ENCODE data around the gene ANXA6. TPM values are rescaled to one million over a fixed set of nuclear protein-coding genes. Genes with fewer than 3 reads are reported as not detected.

ANXA6 gene
- total RNA-seq, 1 donor from 2014 or later = 329 TPM

- DNase-seq (ENCODE audit: low read depth, low spot score) = no peak
These were observed 89.7 kb downstream of the ANXA6 start for GRCh38 chr5:151067632-151068432.

DNA sequence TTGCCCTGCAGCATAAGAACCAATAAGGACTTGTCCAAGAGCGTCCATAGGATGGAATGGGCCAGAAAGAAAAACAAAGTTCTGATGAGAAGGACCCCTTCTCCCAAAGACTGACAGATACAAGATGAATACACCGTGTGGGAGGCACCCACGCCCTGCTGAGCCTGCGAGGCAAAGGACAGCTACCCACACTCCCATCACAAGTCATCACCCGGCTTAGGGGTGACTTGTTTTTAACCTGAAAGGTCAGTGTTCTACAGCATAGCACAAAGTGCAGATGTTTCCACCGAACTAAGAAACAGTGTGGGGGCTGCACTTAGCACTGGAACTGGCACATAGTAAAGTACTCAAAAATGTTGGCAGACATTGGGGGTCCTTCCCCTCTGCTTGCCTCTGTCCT lies 90.7 kb downstream of the ANXA6 start:
- no peak for DNase-seq (ENCODE audit: low read depth, low spot score)

- no peak for DNase-seq (ENCODE audit: low read depth, low spot score)
These were observed 92.0 kb downstream of the ANXA6 start for GRCh38 chr5:151065609-151066008.

DNA sequence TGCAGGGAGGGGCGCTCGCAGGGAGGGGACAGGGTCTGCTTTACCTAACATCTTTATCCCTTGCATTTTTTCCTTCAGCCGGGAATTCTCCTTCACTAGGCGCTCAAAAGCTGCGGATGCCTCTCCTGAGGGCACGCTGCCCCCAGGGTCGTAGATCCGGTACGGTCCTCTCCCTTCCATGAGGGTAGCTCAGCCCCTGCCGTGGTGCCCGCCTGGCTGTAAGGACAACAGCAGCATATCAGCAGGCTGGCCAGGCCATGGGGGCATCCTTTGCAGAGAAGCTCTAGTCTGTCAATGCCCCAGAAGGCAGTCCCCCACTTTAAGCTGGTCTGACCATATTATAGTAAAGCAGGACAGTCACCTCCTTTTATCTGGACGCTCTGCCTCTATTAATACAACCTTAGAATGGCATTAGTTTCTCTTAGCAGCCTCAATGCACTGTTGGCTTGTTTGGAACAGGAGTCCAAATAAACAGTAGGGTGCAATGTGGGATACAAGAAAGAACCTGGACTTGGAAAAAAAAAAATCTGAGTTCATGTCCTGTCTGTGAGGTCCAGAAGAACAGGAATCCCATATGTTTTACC lies 92.6 kb downstream of the ANXA6 start:
- no peak for DNase-seq (ENCODE audit: low read depth, low spot score)

GRCh38 chr5:151063142-151063989 lies 94.2 kb downstream of the ANXA6 start:
- no peak for DNase-seq (ENCODE audit: low read depth, low spot score)

GRCh38 chr5:151062405-151063141 lies 95.0 kb downstream of the ANXA6 start:
- DNase-seq (ENCODE audit: low read depth, low spot score) = no peak

DNA sequence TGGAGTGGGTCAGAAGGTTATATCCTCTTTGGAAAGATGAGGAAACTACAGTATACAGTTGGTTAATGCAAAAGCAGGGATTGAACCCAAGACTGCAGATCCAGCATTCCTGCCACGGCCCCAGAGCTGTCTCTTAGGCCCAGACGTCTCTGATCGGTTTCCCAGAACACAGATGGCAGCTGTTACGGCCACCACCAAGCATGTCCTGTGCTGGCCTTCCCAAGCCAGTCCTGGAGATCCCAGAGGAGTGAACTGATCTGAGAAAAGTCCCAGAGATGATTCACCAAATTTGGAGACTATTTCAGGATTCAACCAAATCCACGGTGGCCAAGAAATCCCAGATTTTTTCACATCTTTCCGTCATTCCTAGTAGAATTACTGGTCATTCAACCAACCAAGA lies 96.8 kb downstream of the ANXA6 start:
- DNase-seq (ENCODE audit: low read depth, low spot score) = no peak

DNA sequence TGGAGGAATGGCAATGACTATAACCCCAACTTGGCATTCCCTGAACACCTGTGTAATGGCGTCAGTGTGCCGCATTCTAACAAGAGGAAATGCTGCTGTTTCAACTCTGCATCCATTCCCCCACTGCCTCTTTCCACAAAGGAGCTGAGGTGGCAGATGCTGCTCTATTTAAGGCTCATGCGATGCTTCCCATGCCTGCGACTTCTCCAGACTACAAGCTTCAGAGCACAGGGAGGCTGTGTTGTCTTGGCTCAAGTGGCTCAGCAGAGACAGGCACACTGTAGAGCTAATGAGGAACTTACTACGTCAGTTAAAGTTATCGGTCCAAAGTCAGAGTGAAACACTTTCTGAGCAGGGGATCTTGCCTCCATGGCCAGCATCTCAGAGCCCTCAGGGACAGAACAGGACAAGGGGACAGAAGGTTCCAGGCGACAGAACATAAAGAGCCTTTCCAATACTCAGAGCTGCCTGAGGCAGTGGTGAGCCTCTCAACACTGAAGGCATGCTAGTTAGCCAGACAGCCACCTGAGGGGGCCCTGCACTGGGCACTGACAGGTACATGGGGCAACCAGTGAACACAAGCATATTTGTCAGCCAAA lies 98.6 kb downstream of the ANXA6 start:
- DNase-seq (ENCODE audit: low read depth, low spot score) = no peak

GRCh38 chr5:151058301-151058700 lies 99.3 kb downstream of the ANXA6 start:
- no peak for DNase-seq (ENCODE audit: low read depth, low spot score)

- DNase-seq (ENCODE audit: low read depth, low spot score) = no peak
These were observed 100.9 kb downstream of the ANXA6 start for GRCh38 chr5:151056379-151057325.

- no peak for DNase-seq (ENCODE audit: low read depth, low spot score)
These were observed 102.2 kb downstream of the ANXA6 start for GRCh38 chr5:151055336-151055735.

DNA sequence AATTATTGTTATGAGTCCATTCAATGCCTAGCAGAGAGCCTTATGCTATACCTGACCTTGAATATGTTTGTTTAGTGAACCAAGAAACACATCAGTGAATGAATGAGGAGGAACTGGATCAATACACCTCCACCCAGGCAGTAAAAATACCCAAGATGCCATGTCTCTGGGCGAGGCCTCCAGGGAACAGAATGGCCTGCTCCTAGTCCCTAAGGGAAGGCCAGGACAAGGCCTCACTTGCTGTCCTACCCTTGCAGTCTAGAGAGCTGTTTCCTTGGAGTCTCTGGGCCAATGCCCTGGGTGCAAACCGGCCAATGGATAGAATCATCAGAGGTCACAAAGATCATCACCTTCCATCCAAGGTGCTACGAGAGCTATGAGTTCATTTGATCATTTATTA lies 102.9 kb downstream of the ANXA6 start:
- DNase-seq (ENCODE audit: low read depth, low spot score) = no peak

- DNase-seq (ENCODE audit: low read depth, low spot score) = no peak
These were observed 103.7 kb downstream of the ANXA6 start for GRCh38 chr5:151053796-151054462.

- no peak for DNase-seq (ENCODE audit: low read depth, low spot score)
These were observed 104.7 kb downstream of the ANXA6 start for GRCh38 chr5:151052836-151053235.

GRCh38 chr5:151051931-151052608 lies 105.5 kb downstream of the ANXA6 start:
- no peak for DNase-seq (ENCODE audit: low read depth, low spot score)

GRCh38 chr5:151051066-151051930 lies 106.3 kb downstream of the ANXA6 start:
- peak; percentile 57 for DNase-seq (ENCODE audit: low read depth, low spot score)
